Fibroblast of lung (primary cell): ENCODE results near the gene SPTB.

Source experiments
- CTCF ChIP-seq, 2 donors: IDR thresholded peaks in 1 of 2; conservative IDR thresholded peaks in 1 of 2; 1 replicate in 1 of 2; 2 replicates in 1 of 2; pipeline ENCODE4 v1.5.1; 2011 to 2012; ENCODE audit warnings: low read length in 2 of 2, control low read depth in 1 of 2, inconsistent platforms in 1 of 2, low read depth in 1 of 2, mild to moderate bottlenecking in 1 of 2
- EZH2 ChIP-seq: IDR thresholded peaks from 2 replicates; pipeline ENCODE4 v1.5.1; 2012; ENCODE audit warnings: low read length, control low read depth, mild to moderate bottlenecking; ENCODE audit errors: missing control alignments

DNA sequence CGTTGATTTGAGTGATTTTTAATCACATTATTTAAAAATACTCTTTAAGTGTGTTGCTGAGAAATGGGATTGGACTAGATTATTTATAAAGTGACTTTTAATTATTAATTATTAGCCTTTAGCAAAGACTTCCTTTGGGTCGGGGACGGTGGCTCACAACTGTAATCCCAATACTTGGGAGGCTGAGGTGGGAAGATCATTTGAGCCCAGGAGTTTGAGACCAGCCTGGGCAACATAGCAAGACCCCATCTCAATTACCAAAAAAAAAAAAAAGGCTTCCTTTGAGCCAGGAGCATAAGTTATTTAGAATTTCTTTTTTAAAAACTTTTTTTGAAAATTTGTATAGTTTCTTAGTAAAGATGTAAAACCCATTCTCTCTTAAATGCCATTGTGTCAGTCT lies 43.3 kb upstream of the SPTB start:
- TF ChIP-seq CTCF (conservative IDR thresholded peaks at IDR 0.05 in 1 of 2, IDR thresholded peaks at IDR 0.05 in 1 of 2; ENCODE audit: low read depth in 1 of 2, low read length in 2 of 2) (no peak), EZH2 (no peak)
